Measurements from ENCODE around the gene ABCG1.

ABCG1 gene

DNA sequence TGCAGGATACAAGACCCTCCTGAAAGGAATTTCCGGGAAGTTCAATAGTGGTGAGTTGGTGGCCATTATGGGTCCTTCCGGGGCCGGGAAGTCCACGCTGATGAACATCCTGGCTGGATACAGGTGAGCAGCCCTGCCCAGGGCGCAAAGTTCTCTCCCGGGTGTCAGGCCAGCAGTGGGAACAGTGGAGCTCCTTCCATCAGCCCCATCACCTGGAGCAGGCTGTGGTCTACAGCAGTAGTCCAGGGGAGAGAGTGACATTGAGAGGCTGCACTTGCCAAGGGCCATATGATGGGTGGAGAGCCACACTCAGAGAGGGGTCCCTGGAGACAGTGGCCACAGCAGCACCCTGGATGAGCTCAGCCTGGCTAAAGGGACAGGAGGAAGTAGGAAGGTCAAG lies 52.1 kb downstream of the ABCG1 start:
- H3K79me1 ChIP-seq (ENCODE audit: low read depth, low read length): no peaks in the 10 kb centered on the region
- no peak overlapping the region for H2BK5ac ChIP-seq (ENCODE audit: low read length)
- no peak overlapping the region for H3K4me3 ChIP-seq (ENCODE audit: low read length in 2 of 2)
- H3K9me3 ChIP-seq (replicated peaks in 1 of 2; ENCODE audit: control insufficient read depth in 2 of 2, insufficient read depth in 1 of 2, low read depth in 1 of 2, low read length in 2 of 2): no peaks in the 10 kb centered on the region
- H3K4me1 ChIP-seq (ENCODE audit: control insufficient read depth in 2 of 2, insufficient read depth in 1 of 2, low read depth in 1 of 2, low read length in 2 of 2): peaks cover 0 to 2% of the 10 kb centered on the region in 2 donors
- H4K91ac ChIP-seq (ENCODE audit: low read depth, low read length, poor library complexity): no peak overlapping the region
- DNase-seq (ENCODE audit: low spot score): no peak
- H2AFZ ChIP-seq (ENCODE audit: low read length): no peak overlapping the region
- H3K36me3 ChIP-seq (replicated peaks in 1 of 2; ENCODE audit: control insufficient read depth in 2 of 2, insufficient read depth in 2 of 2, low read length in 2 of 2): no peaks in the 10 kb centered on the region
- no peak overlapping the region for H3K4ac ChIP-seq (ENCODE audit: low read length)
- no peaks in the 10 kb centered on the region for H3K27me3 ChIP-seq (ENCODE audit: control insufficient read depth in 3 of 3, insufficient read depth in 3 of 3, low read depth in 1 of 3, low read length in 3 of 3)
- no peak overlapping the region for H2BK12ac ChIP-seq (ENCODE audit: low read length)
- H3K23ac ChIP-seq (ENCODE audit: low read depth, low read length, poor library complexity): no peak overlapping the region
- no peak overlapping the region for H3K27ac ChIP-seq (replicated peaks; ENCODE audit: low read length)
- H3K14ac ChIP-seq (ENCODE audit: low read length): no peak overlapping the region
- no peak overlapping the region for H2BK120ac ChIP-seq (ENCODE audit: low read depth, low read length)
- no peak overlapping the region for H4K8ac ChIP-seq (ENCODE audit: low read depth, low read length)
- H2AK5ac ChIP-seq (ENCODE audit: low read depth, low read length): no peak overlapping the region
- H3K9ac ChIP-seq (ENCODE audit: low read depth, low read length, poor library complexity): no peak overlapping the region
- no peak overlapping the region for H2BK15ac ChIP-seq (ENCODE audit: low read length)
- WGBS, 2 donors (ENCODE audit: extremely low coverage in 2 of 2, insufficient read length in 2 of 2, insufficient replicate concordance in 1 of 2): no CpG with 5 or more reads among the region's 6 CpGs
- no peak overlapping the region for H3K18ac ChIP-seq (ENCODE audit: low read length)
- H3K4me2 ChIP-seq (ENCODE audit: insufficient read depth, low read length, poor library complexity, severe bottlenecking): no peak overlapping the region

DNA sequence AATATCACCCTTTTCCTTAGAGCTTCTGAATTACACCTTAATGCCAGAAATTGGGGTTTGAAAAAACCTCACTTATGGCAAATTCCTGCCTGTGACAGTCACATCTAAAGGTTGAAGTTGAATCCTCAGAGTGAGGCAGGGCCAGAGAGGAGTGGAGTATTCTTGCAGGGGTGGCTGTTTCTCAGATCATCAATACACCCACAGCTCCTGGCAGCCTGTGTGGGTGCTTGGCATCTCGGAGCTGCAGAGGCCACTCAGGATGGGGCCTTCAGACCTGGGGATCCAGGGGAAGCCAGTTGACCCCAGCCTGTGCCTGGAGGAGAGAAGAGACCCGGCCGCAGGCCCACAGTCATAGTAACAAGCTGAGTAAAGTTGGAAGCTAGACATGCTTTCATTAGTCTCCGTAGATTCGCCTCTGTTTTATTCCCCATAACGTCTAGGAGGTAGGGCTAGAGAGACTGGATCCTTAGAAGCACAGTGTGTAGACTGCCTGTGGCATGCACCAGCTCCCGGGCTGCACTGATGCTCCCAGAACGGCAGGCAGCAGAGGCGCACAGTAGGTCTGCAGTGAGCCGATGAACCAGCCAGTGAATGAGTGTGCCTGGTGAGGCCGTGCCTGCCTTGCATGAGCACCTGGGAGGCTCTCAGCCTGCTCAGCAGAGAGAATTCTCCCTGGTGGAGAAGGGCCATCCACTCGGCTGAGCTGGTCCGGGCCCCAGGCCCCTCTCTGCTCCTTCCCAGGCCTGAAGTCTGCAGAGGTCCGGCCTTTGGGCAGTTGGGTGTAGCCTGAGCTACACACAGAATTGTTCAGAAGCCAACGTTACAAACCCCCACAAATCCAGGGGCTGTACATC lies 53.4 kb downstream of the ABCG1 start:
- Histone ChIP-seq H3K27ac (replicated peaks; ENCODE audit: low read length) (no peak overlapping the region), H3K4ac (ENCODE audit: low read length) (no peak overlapping the region), H2AFZ (ENCODE audit: low read length) (no peak overlapping the region), H3K36me3 (replicated peaks in 1 of 2; ENCODE audit: control insufficient read depth in 2 of 2, insufficient read depth in 2 of 2, low read length in 2 of 2) (no peaks in the 10 kb centered on the region), H3K23ac (ENCODE audit: low read depth, low read length, poor library complexity) (no peak overlapping the region), H2AK5ac (ENCODE audit: low read depth, low read length) (no peak overlapping the region), H2BK12ac (ENCODE audit: low read length) (no peak overlapping the region), H3K9ac (ENCODE audit: low read depth, low read length, poor library complexity) (no peak overlapping the region), H4K8ac (ENCODE audit: low read depth, low read length) (no peak overlapping the region), H3K9me3 (replicated peaks in 1 of 2; ENCODE audit: control insufficient read depth in 2 of 2, insufficient read depth in 1 of 2, low read depth in 1 of 2, low read length in 2 of 2) (no peaks in the 10 kb centered on the region), H3K4me1 (ENCODE audit: control insufficient read depth in 2 of 2, insufficient read depth in 1 of 2, low read depth in 1 of 2, low read length in 2 of 2) (peaks cover 0 to 2% of the 10 kb centered on the region in 2 donors), H3K4me2 (ENCODE audit: insufficient read depth, low read length, poor library complexity, severe bottlenecking) (no peak overlapping the region), H2BK5ac (ENCODE audit: low read length) (no peak overlapping the region), H2BK120ac (ENCODE audit: low read depth, low read length) (no peak overlapping the region), H3K4me3 (ENCODE audit: low read length in 2 of 2) (no peak overlapping the region), H4K91ac (ENCODE audit: low read depth, low read length, poor library complexity) (no peak overlapping the region), H3K79me1 (ENCODE audit: low read depth, low read length) (no peaks in the 10 kb centered on the region), H3K14ac (ENCODE audit: low read length) (no peak overlapping the region), H3K27me3 (ENCODE audit: control insufficient read depth in 3 of 3, insufficient read depth in 3 of 3, low read depth in 1 of 3, low read length in 3 of 3) (no peaks in the 10 kb centered on the region), H3K18ac (ENCODE audit: low read length) (no peak overlapping the region), H2BK15ac (ENCODE audit: low read length) (no peak overlapping the region)
- WGBS, 2 donors (ENCODE audit: extremely low coverage in 2 of 2, insufficient read length in 2 of 2, insufficient replicate concordance in 1 of 2): no CpG with 5 or more reads among the region's 15 CpGs
- no peak for DNase-seq (ENCODE audit: low spot score)

DNA sequence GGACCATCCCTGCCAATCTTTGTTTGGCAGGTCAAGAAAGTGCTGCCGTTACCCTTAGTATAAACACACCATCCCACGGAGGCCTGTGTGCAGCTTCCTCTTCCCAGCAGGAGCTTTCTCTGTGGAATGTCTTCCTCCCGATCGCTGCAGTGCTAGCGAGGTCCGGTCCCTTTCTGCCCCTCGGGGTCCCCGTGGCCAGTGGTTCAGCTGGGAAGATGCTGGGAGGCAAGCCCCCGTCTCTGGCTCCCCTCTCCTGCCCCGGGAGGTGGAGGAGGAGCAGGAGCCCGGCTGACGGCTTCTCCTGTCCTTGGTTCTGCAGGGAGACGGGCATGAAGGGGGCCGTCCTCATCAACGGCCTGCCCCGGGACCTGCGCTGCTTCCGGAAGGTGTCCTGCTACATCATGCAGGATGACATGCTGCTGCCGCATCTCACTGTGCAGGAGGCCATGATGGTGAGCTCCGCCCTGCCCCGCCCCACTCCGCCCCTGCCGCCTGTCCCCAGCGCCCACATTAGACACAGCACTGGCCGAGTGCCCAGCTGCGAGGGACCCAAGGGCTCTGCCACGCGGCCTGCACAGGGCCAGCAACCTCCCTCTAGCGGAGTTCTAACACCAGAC lies 54.2 kb downstream of the ABCG1 start:
- no peak overlapping the region for H3K4me3 ChIP-seq (ENCODE audit: low read length in 2 of 2)
- H2AFZ ChIP-seq (ENCODE audit: low read length): no peak overlapping the region
- H3K36me3 ChIP-seq (replicated peaks in 1 of 2; ENCODE audit: control insufficient read depth in 2 of 2, insufficient read depth in 2 of 2, low read length in 2 of 2): no peaks in the 10 kb centered on the region
- no peak overlapping the region for H3K23ac ChIP-seq (ENCODE audit: low read depth, low read length, poor library complexity)
- no peak overlapping the region for H3K14ac ChIP-seq (ENCODE audit: low read length)
- no peak for DNase-seq (ENCODE audit: low spot score)
- peaks cover 0 to 2% of the 10 kb centered on the region in 2 donors for H3K4me1 ChIP-seq (ENCODE audit: control insufficient read depth in 2 of 2, insufficient read depth in 1 of 2, low read depth in 1 of 2, low read length in 2 of 2)
- H3K27ac ChIP-seq (replicated peaks; ENCODE audit: low read length): no peak overlapping the region
- H3K79me1 ChIP-seq (ENCODE audit: low read depth, low read length): no peaks in the 10 kb centered on the region
- no peak overlapping the region for H3K9ac ChIP-seq (ENCODE audit: low read depth, low read length, poor library complexity)
- H3K18ac ChIP-seq (ENCODE audit: low read length): no peak overlapping the region
- no peak overlapping the region for H3K4ac ChIP-seq (ENCODE audit: low read length)
- no peak overlapping the region for H4K91ac ChIP-seq (ENCODE audit: low read depth, low read length, poor library complexity)
- H3K27me3 ChIP-seq (ENCODE audit: control insufficient read depth in 3 of 3, insufficient read depth in 3 of 3, low read depth in 1 of 3, low read length in 3 of 3): no peaks in the 10 kb centered on the region
- H2BK5ac ChIP-seq (ENCODE audit: low read length): no peak overlapping the region
- no CpG with 5 or more reads among the region's 29 CpGs for WGBS, 2 donors (ENCODE audit: extremely low coverage in 2 of 2, insufficient read length in 2 of 2, insufficient replicate concordance in 1 of 2)
- no peak overlapping the region for H2BK120ac ChIP-seq (ENCODE audit: low read depth, low read length)
- no peak overlapping the region for H2BK12ac ChIP-seq (ENCODE audit: low read length)
- H2BK15ac ChIP-seq (ENCODE audit: low read length): no peak overlapping the region
- H3K4me2 ChIP-seq (ENCODE audit: insufficient read depth, low read length, poor library complexity, severe bottlenecking): no peak overlapping the region
- peak overlapping the region; percentile 76 for H2AK5ac ChIP-seq (ENCODE audit: low read depth, low read length)
- H3K9me3 ChIP-seq (replicated peaks in 1 of 2; ENCODE audit: control insufficient read depth in 2 of 2, insufficient read depth in 1 of 2, low read depth in 1 of 2, low read length in 2 of 2): no peaks in the 10 kb centered on the region
- no peak overlapping the region for H4K8ac ChIP-seq (ENCODE audit: low read depth, low read length)

DNA sequence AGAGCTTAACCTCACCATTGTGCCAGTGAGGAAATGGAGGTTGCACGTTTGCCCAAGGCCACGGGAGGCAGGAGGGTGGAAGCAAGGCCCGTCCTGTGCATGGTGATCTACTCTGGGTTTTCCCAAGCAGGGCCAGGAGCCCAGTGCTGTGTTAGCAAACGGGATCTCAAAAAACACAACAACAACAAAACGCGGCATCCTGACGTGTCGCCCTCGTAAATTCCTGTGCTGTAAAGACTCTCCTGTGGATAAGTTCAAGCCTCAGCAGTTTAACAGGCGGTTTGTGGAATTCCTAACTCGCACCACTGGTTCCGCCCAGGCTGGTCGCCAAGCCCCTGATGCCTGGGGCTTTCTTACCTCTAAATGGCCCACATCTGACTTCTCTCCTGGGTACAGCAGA lies 57.1 kb downstream of the ABCG1 start:
- no CpG with 5 or more reads among the region's 13 CpGs for WGBS, 2 donors (ENCODE audit: extremely low coverage in 2 of 2, insufficient read length in 2 of 2, insufficient replicate concordance in 1 of 2)
- no peak for DNase-seq (ENCODE audit: low spot score)

More for the DNA sequence above, 57.1 kb downstream of the ABCG1 start:
- no peak overlapping the region for H3K4ac ChIP-seq (ENCODE audit: low read length)
- H3K23ac ChIP-seq (ENCODE audit: low read depth, low read length, poor library complexity): no peak overlapping the region
- peaks cover 0 to 2% of the 10 kb centered on the region in 2 donors for H3K36me3 ChIP-seq (replicated peaks in 1 of 2; ENCODE audit: control insufficient read depth in 2 of 2, insufficient read depth in 2 of 2, low read length in 2 of 2)
- no peak overlapping the region for H2AFZ ChIP-seq (ENCODE audit: low read length)
- H2AK5ac ChIP-seq (ENCODE audit: low read depth, low read length): no peak overlapping the region
- H3K27ac ChIP-seq (replicated peaks; ENCODE audit: low read length): no peak overlapping the region
- no peak overlapping the region for H3K4me2 ChIP-seq (ENCODE audit: insufficient read depth, low read length, poor library complexity, severe bottlenecking)
- H3K4me3 ChIP-seq (ENCODE audit: low read length in 2 of 2): no peak overlapping the region
- no peak overlapping the region for H3K9ac ChIP-seq (ENCODE audit: low read depth, low read length, poor library complexity)
- peak overlapping the region; percentile 16 for H2BK5ac ChIP-seq (ENCODE audit: low read length)
- H2BK15ac ChIP-seq (ENCODE audit: low read length): no peak overlapping the region
- peak overlapping the region; percentile 76 for H4K91ac ChIP-seq (ENCODE audit: low read depth, low read length, poor library complexity)
- H3K9me3 ChIP-seq (replicated peaks in 1 of 2; ENCODE audit: control insufficient read depth in 2 of 2, insufficient read depth in 1 of 2, low read depth in 1 of 2, low read length in 2 of 2): no peaks in the 10 kb centered on the region
- H4K8ac ChIP-seq (ENCODE audit: low read depth, low read length): no peak overlapping the region
- no peak overlapping the region for H2BK120ac ChIP-seq (ENCODE audit: low read depth, low read length)
- no peak overlapping the region for H3K14ac ChIP-seq (ENCODE audit: low read length)
- H2BK12ac ChIP-seq (ENCODE audit: low read length): no peak overlapping the region
- no peaks in the 10 kb centered on the region for H3K79me1 ChIP-seq (ENCODE audit: low read depth, low read length)
- H3K4me1 ChIP-seq (ENCODE audit: control insufficient read depth in 2 of 2, insufficient read depth in 1 of 2, low read depth in 1 of 2, low read length in 2 of 2): peaks cover 0 to 2% of the 10 kb centered on the region in 2 donors
- H3K27me3 ChIP-seq (ENCODE audit: control insufficient read depth in 3 of 3, insufficient read depth in 3 of 3, low read depth in 1 of 3, low read length in 3 of 3): no peaks in the 10 kb centered on the region
- peak overlapping the region; percentile 11 for H3K18ac ChIP-seq (ENCODE audit: low read length)

Measured in neuronal stem cell (in vitro differentiated cells).